HEK293 (cell line): ENCODE data around the gene MRPL48.

Experiments
- CTCF ChIA-PET: fragments of 350-600 bp; formaldehyde crosslinking; extraction: SDS; loops from one replicate; lab custom pipeline; 2021; ENCODE audit warnings: antibody characterized with exemption; lab: Yijun Ruan, JAX
- POLR2A ChIA-PET: fragments of 300-600 bp; formaldehyde crosslinking; extraction: SDS; loops from one replicate; lab custom pipeline; 2020; ENCODE audit warnings: antibody characterized with exemption, inconsistent platforms; lab: Yijun Ruan, JAX
- H3K27ac ChIP-seq: fragments of 200-500 bp; sonication (Bioruptor generic); 2 replicates; pipeline ENCODE4 v1.5.1; 2014; ENCODE audit warnings: low read depth, low read length, control low read depth, inconsistent platforms; ENCODE audit errors: extremely low read depth
- H3K36me3 ChIP-seq, 2 experiments: fragments of 200-500 bp in 1 of 2; sonication (Bioruptor generic) in 1 of 2; 1 replicate in 1 of 2; 2 replicates in 1 of 2; pipeline ENCODE4 v1.5.1; 2014 to 2017; ENCODE audit warnings: inconsistent platforms in 2 of 2, low read length in 2 of 2; ENCODE audit not compliant: control insufficient read depth in 2 of 2, insufficient read depth in 1 of 2
- H3K4me1 ChIP-seq: fragments of 200-500 bp; sonication (Bioruptor generic); 2 replicates; pipeline ENCODE4 v1.5.1; 2014; ENCODE audit warnings: mild to moderate bottlenecking, low read length, inconsistent platforms; ENCODE audit not compliant: control insufficient read depth, insufficient read depth
- H3K4me3 ChIP-seq: 2 replicates; pipeline ENCODE4 v1.5.1; 2011; ENCODE audit warnings: low read depth, mild to moderate bottlenecking, control low read depth, low read length, moderate library complexity
- H3K9me3 ChIP-seq: fragments of 200-500 bp; sonication (Bioruptor generic); 2 replicates; pipeline ENCODE4 v1.5.1; 2014; ENCODE audit warnings: low read depth, low read length, inconsistent platforms; ENCODE audit not compliant: control insufficient read depth, insufficient read depth
- HOXD13 ChIP-seq: sonication (generic); formaldehyde crosslinking; IDR thresholded peaks from 2 replicates; pipeline ENCODE4 v1.8.0; 2022; ENCODE audit warnings: missing genetic modification reagents, borderline replicate concordance
- OSR2 ChIP-seq: fragments of 450-650 bp; formaldehyde crosslinking; IDR thresholded peaks from 2 replicates; pipeline ENCODE4 v1.5.1; 2016; ENCODE audit warnings: missing biosample characterization, missing genetic modification characterization
- OVOL3 ChIP-seq: fragments of 450-650 bp; formaldehyde crosslinking; IDR thresholded peaks from 2 replicates; pipeline ENCODE4 v1.5.1; 2016; ENCODE audit warnings: missing biosample characterization, missing genetic modification characterization
- SP7 ChIP-seq: fragments of 450-650 bp; formaldehyde crosslinking; IDR thresholded peaks from 2 replicates; pipeline ENCODE4 v1.5.1; 2016; ENCODE audit warnings: missing biosample characterization, missing genetic modification characterization
- ZBTB10 ChIP-seq: fragments of 450-650 bp; formaldehyde crosslinking; IDR thresholded peaks from 2 replicates; pipeline ENCODE4 v1.5.1; 2016; ENCODE audit warnings: missing biosample characterization, missing genetic modification characterization
- ZBTB26 ChIP-seq: fragments of 450-650 bp; formaldehyde crosslinking; optimal IDR thresholded peaks from 2 replicates; pipeline ENCODE3; 2016; ENCODE audit warnings: missing biosample characterization, mild to moderate bottlenecking, missing genetic modification characterization
- ZNF114 ChIP-seq: fragments of 450-650 bp; formaldehyde crosslinking; IDR thresholded peaks from 2 replicates; pipeline ENCODE4 v1.5.0; 2017; ENCODE audit warnings: missing biosample characterization, missing genetic modification characterization
- ZNF146 ChIP-seq: fragments of 450-650 bp; formaldehyde crosslinking; IDR thresholded peaks from 2 replicates; pipeline ENCODE4 v1.5.1; 2016; ENCODE audit warnings: missing biosample characterization, missing genetic modification characterization
- ZNF155 ChIP-seq: fragments of 450-650 bp; formaldehyde crosslinking; IDR thresholded peaks from 2 replicates; pipeline ENCODE4 v1.5.1; 2016; ENCODE audit warnings: missing biosample characterization, missing genetic modification characterization
- ZNF214 ChIP-seq: fragments of 450-650 bp; formaldehyde crosslinking; IDR thresholded peaks from 2 replicates; pipeline ENCODE4 v1.5.1; 2017; ENCODE audit warnings: missing biosample characterization, mild to moderate bottlenecking, missing genetic modification characterization, borderline replicate concordance
- ZNF341 ChIP-seq: fragments of 450-650 bp; formaldehyde crosslinking; IDR thresholded peaks from 2 replicates; pipeline ENCODE4; 2016; ENCODE audit warnings: low read depth, missing biosample characterization, missing genetic modification characterization
- ZNF548 ChIP-seq: fragments of 450-650 bp; formaldehyde crosslinking; IDR thresholded peaks from 2 replicates; pipeline ENCODE4 v1.5.1; 2016; ENCODE audit warnings: missing biosample characterization, missing genetic modification characterization
- ZNF596 ChIP-seq: fragments of 450-650 bp; IDR thresholded peaks from 2 replicates; pipeline ENCODE4 v1.5.0; 2018; ENCODE audit warnings: missing biosample characterization, mild to moderate bottlenecking, missing genetic modification characterization, moderate library complexity
- ZNF658 ChIP-seq: fragments of 450-650 bp; formaldehyde crosslinking; IDR thresholded peaks from 2 replicates; pipeline ENCODE4; 2016; ENCODE audit warnings: missing biosample characterization, missing genetic modification characterization
- ZNF76 ChIP-seq: fragments of 450-650 bp; formaldehyde crosslinking; IDR thresholded peaks from 2 replicates; pipeline ENCODE4; 2016; ENCODE audit warnings: low read depth, missing biosample characterization, missing genetic modification characterization, borderline replicate concordance
- ZNF777 ChIP-seq: fragments of 450-650 bp; formaldehyde crosslinking; IDR thresholded peaks from 2 replicates; pipeline ENCODE4 v1.5.1; 2017; ENCODE audit warnings: missing biosample characterization, missing genetic modification characterization, borderline replicate concordance
- ZNF837 ChIP-seq: fragments of 450-650 bp; formaldehyde crosslinking; IDR thresholded peaks from 2 replicates; pipeline ENCODE4 v1.5.1; 2016; ENCODE audit warnings: missing biosample characterization, missing genetic modification characterization
- ZNF843 ChIP-seq: fragments of 450-650 bp; formaldehyde crosslinking; IDR thresholded peaks from 2 replicates; pipeline ENCODE4 v1.5.1; 2016; ENCODE audit warnings: missing biosample characterization, missing genetic modification characterization
- ZSCAN30 ChIP-seq: fragments of 450-650 bp; IDR thresholded peaks from 2 replicates; pipeline ENCODE4 v1.5.1; 2018; ENCODE audit warnings: missing biosample characterization, mild to moderate bottlenecking, missing genetic modification characterization, moderate library complexity
- TF ChIP-seq, protein P1 (sequence below): fragments of 450-650 bp; IDR thresholded peaks from 2 replicates; pipeline ENCODE4 v1.5.1; 2018; ENCODE audit warnings: missing biosample characterization, missing genetic modification characterization
- TF ChIP-seq, protein P2 (sequence below): fragments of 450-650 bp; formaldehyde crosslinking; IDR thresholded peaks from 2 replicates; pipeline ENCODE4 v1.5.1; 2017; ENCODE audit warnings: missing biosample characterization, missing genetic modification characterization
- TF ChIP-seq, protein P3 (sequence below): fragments of 450-650 bp; formaldehyde crosslinking; IDR thresholded peaks from 2 replicates; pipeline ENCODE4 v1.5.1; 2017; ENCODE audit warnings: missing biosample characterization, missing genetic modification characterization
- TF ChIP-seq, protein P4 (sequence below): fragments of 450-650 bp; formaldehyde crosslinking; IDR thresholded peaks from 2 replicates; pipeline ENCODE4 v1.5.1; 2016; ENCODE audit warnings: missing biosample characterization, missing genetic modification characterization

The MRPL48 gene

GRCh38 chr11:73854680-73855079 lies 67.0 kb downstream of the MRPL48 start:
- Histone ChIP-seq H3K36me3 (no peaks in the 10 kb centered on the region), H3K4me3 (no peak overlapping the region), H3K4me1 (no peaks in the 10 kb centered on the region), H3K9me3 (no peaks in the 10 kb centered on the region), H3K27ac (no peak overlapping the region)
- ChIA-PET POLR2A (interaction anchor here (0.6 to 0.8 kb wide), 3 partner anchors 38 to 67 kb away, joined by 3 to 11 read pairs (median 4); partner anchors contain the start of gene MRPL48), CTCF (interaction anchor here (0.6 to 1.2 kb wide), 4 partner anchors 8 to 640 kb away, joined by 3 read pairs; no protein-coding TSS in a partner anchor)
- TF ChIP-seq OSR2 (tag by site-specific recombination) (no peak), ZNF548 (no peak), ZNF843 (tag by site-specific recombination) (no peak), ZNF146 (tag by site-specific recombination) (no peak), ZNF837 (no peak), ZNF76 (tag by site-specific recombination) (no peak), OVOL3 (tag by site-specific recombination) (no peak), ZBTB10 (tag by site-specific recombination) (no peak), ZNF658 (no peak), ZBTB26 (tag by site-specific recombination) (no peak)
- TF ChIP-seq, protein P1, sequence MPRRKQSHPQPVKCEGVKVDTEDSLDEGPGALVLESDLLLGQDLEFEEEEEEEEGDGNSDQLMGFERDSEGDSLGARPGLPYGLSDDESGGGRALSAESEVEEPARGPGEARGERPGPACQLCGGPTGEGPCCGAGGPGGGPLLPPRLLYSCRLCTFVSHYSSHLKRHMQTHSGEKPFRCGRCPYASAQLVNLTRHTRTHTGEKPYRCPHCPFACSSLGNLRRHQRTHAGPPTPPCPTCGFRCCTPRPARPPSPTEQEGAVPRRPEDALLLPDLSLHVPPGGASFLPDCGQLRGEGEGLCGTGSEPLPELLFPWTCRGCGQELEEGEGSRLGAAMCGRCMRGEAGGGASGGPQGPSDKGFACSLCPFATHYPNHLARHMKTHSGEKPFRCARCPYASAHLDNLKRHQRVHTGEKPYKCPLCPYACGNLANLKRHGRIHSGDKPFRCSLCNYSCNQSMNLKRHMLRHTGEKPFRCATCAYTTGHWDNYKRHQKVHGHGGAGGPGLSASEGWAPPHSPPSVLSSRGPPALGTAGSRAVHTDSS (tag by site-specific recombination) = no peak
- TF ChIP-seq, protein P2, sequence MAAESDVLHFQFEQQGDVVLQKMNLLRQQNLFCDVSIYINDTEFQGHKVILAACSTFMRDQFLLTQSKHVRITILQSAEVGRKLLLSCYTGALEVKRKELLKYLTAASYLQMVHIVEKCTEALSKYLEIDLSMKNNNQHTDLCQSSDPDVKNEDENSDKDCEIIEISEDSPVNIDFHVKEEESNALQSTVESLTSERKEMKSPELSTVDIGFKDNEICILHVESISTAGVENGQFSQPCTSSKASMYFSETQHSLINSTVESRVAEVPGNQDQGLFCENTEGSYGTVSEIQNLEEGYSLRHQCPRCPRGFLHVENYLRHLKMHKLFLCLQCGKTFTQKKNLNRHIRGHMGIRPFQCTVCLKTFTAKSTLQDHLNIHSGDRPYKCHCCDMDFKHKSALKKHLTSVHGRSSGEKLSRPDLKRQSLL (tag by site-specific recombination) = no peak
- TF ChIP-seq, protein P3, sequence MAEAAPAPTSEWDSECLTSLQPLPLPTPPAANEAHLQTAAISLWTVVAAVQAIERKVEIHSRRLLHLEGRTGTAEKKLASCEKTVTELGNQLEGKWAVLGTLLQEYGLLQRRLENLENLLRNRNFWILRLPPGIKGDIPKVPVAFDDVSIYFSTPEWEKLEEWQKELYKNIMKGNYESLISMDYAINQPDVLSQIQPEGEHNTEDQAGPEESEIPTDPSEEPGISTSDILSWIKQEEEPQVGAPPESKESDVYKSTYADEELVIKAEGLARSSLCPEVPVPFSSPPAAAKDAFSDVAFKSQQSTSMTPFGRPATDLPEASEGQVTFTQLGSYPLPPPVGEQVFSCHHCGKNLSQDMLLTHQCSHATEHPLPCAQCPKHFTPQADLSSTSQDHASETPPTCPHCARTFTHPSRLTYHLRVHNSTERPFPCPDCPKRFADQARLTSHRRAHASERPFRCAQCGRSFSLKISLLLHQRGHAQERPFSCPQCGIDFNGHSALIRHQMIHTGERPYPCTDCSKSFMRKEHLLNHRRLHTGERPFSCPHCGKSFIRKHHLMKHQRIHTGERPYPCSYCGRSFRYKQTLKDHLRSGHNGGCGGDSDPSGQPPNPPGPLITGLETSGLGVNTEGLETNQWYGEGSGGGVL (tag by site-specific recombination) = no peak

GRCh38 chr11:73856031-73856567 lies 68.4 kb downstream of the MRPL48 start:
- no peak overlapping the region for H3K4me3 ChIP-seq
- ChIA-PET POLR2A (no interaction called here), CTCF (no interaction called here)
- H3K27ac ChIP-seq = no peak overlapping the region
- no peaks in the 10 kb centered on the region for H3K4me1 ChIP-seq
- H3K9me3 ChIP-seq = no peaks in the 10 kb centered on the region
- H3K36me3 ChIP-seq = peaks cover 0 to 9% of the 10 kb centered on the region in 2 experiments; a peak in 1 of 3 replicates
- TF ChIP-seq, protein P4, sequence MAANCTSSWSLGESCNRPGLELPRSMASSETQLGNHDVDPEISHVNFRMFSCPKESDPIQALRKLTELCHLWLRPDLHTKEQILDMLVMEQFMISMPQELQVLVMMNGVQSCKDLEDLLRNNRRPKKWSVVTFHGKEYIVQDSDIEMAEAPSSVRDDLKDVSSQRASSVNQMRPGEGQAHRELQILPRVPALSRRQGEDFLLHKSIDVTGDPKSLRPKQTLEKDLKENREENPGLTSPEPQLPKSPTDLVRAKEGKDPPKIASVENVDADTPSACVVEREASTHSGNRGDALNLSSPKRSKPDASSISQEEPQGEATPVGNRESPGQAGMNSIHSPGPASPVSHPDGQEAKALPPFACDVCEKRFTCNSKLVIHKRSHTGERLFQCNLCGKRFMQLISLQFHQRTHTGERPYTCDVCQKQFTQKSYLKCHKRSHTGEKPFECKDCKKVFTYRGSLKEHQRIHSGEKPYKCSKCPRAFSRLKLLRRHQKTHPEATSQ (tag by site-specific recombination) = no peak
- TF ChIP-seq ZNF155 (tag by site-specific recombination) = no peak
- TF ChIP-seq HOXD13 (CRISPR knock-in tag) = no peak
- no peak for TF ChIP-seq ZNF837
- TF ChIP-seq ZSCAN30 = no peak
- TF ChIP-seq ZNF596 (tag by site-specific recombination) = no peak
- no peak for TF ChIP-seq SP7
- TF ChIP-seq ZNF214 (tag by site-specific recombination) = no peak
- TF ChIP-seq ZNF114 (tag by site-specific recombination) = no peak
- no peak for TF ChIP-seq ZNF341 (tag by site-specific recombination)
- TF ChIP-seq ZNF777 (tag by site-specific recombination) = no peak
